T-helper 2 cell treated with Interferon-gamma antibody and Interleukin-4, amounts not matched to agents 5 μg/mL and 100 μg/mL, for 36 hours (primary cell): Measurements from ENCODE around the gene BDKRB2.

Experiments used
- DNase-seq: peaks from one replicate; pipeline ENCODE4 v3.0.0; 2021; ENCODE audit warnings: low spot score
- H3K27ac Mint-ChIP-seq: one replicate; pipeline ENCODE4 v1.8.0; 2021; ENCODE audit warnings: mild to moderate bottlenecking, mixed read lengths
- H3K27me3 Mint-ChIP-seq: one replicate; pipeline ENCODE4 v1.8.0; 2021; ENCODE audit warnings: low read depth, mixed read lengths
- H3K36me3 Mint-ChIP-seq: one replicate; pipeline ENCODE4 v1.8.0; 2021; ENCODE audit warnings: low read depth, mixed read lengths
- H3K4me1 Mint-ChIP-seq: one replicate; pipeline ENCODE4 v1.8.0; 2021; ENCODE audit warnings: low read depth, mixed read lengths
- H3K4me3 Mint-ChIP-seq: one replicate; pipeline ENCODE4 v1.8.0; 2022; ENCODE audit warnings: mild to moderate bottlenecking, moderate library complexity, mixed read lengths
- H3K9me3 Mint-ChIP-seq: one replicate; pipeline ENCODE4 v1.8.0; 2021; ENCODE audit warnings: mixed read lengths

The BDKRB2 gene

GRCh38 chr14:96215452-96216244 is 11.0 kb downstream of the BDKRB2 start:
- Mint-ChIP-seq H3K9me3 (peaks cover 13% of the 10 kb centered on the region), H3K36me3 (no peaks in the 10 kb centered on the region), H3K4me3 (no peak overlapping the region), H3K27ac (no peak overlapping the region), H3K4me1 (no peaks in the 10 kb centered on the region), H3K27me3 (no peaks in the 10 kb centered on the region)
- DNase-seq, result no peak

GRCh38 chr14:96216627-96217026 is 12.0 kb downstream of the BDKRB2 start:
- Mint-ChIP-seq H3K27ac (no peak overlapping the region), H3K9me3 (peaks cover 12% of the 10 kb centered on the region), H3K4me3 (no peak overlapping the region), H3K27me3 (no peaks in the 10 kb centered on the region), H3K36me3 (no peaks in the 10 kb centered on the region), H3K4me1 (no peaks in the 10 kb centered on the region)
- DNase-seq, result no peak

- no peaks in the 10 kb centered on the region for H3K27me3 Mint-ChIP-seq
- H3K4me1 Mint-ChIP-seq, result no peaks in the 10 kb centered on the region
- DNase-seq, result no peak
- H3K9me3 Mint-ChIP-seq, result peaks cover 4% of the 10 kb centered on the region
- no peak overlapping the region for H3K27ac Mint-ChIP-seq
- no peaks in the 10 kb centered on the region for H3K36me3 Mint-ChIP-seq
- no peak overlapping the region for H3K4me3 Mint-ChIP-seq
Observed at GRCh38 chr14:96217376-96217913, 12.8 kb downstream of the BDKRB2 start.

GRCh38 chr14:96221109-96221650 is 16.5 kb downstream of the BDKRB2 start:
- Mint-ChIP-seq H3K9me3 (no peaks in the 10 kb centered on the region), H3K4me1 (no peaks in the 10 kb centered on the region), H3K27ac (no peak overlapping the region), H3K4me3 (no peak overlapping the region), H3K36me3 (no peaks in the 10 kb centered on the region), H3K27me3 (no peaks in the 10 kb centered on the region)
- DNase-seq, result no peak

GRCh38 chr14:96221841-96222240 is 17.2 kb downstream of the BDKRB2 start:
- Mint-ChIP-seq H3K4me3 (no peak overlapping the region), H3K27me3 (no peaks in the 10 kb centered on the region), H3K27ac (no peak overlapping the region), H3K36me3 (no peaks in the 10 kb centered on the region), H3K9me3 (no peaks in the 10 kb centered on the region), H3K4me1 (no peaks in the 10 kb centered on the region)
- DNase-seq, result no peak

- H3K36me3 Mint-ChIP-seq, result no peaks in the 10 kb centered on the region
- no peaks in the 10 kb centered on the region for H3K27me3 Mint-ChIP-seq
- H3K27ac Mint-ChIP-seq, result no peak overlapping the region
- no peak overlapping the region for H3K4me3 Mint-ChIP-seq
- H3K9me3 Mint-ChIP-seq, result no peaks in the 10 kb centered on the region
- H3K4me1 Mint-ChIP-seq, result no peaks in the 10 kb centered on the region
- DNase-seq, result no peak
Observed at GRCh38 chr14:96224480-96225096, 19.9 kb downstream of the BDKRB2 start.

- DNase-seq, result no peak
- Mint-ChIP-seq H3K27me3 (no peaks in the 10 kb centered on the region), H3K4me3 (no peak overlapping the region), H3K36me3 (no peaks in the 10 kb centered on the region), H3K4me1 (no peaks in the 10 kb centered on the region), H3K9me3 (no peaks in the 10 kb centered on the region), H3K27ac (no peak overlapping the region)
Observed at GRCh38 chr14:96225213-96225612, 20.6 kb downstream of the BDKRB2 start.

GRCh38 chr14:96225745-96226151 is 21.1 kb downstream of the BDKRB2 start:
- no peaks in the 10 kb centered on the region for H3K27me3 Mint-ChIP-seq
- no peak overlapping the region for H3K27ac Mint-ChIP-seq
- H3K4me3 Mint-ChIP-seq, result no peak overlapping the region
- no peaks in the 10 kb centered on the region for H3K9me3 Mint-ChIP-seq
- no peaks in the 10 kb centered on the region for H3K36me3 Mint-ChIP-seq
- H3K4me1 Mint-ChIP-seq, result no peaks in the 10 kb centered on the region
- no peak for DNase-seq

- H3K4me1 Mint-ChIP-seq, result no peaks in the 10 kb centered on the region
- H3K27ac Mint-ChIP-seq, result no peak overlapping the region
- H3K9me3 Mint-ChIP-seq, result no peaks in the 10 kb centered on the region
- H3K27me3 Mint-ChIP-seq, result no peaks in the 10 kb centered on the region
- DNase-seq, result no peak
- H3K36me3 Mint-ChIP-seq, result no peaks in the 10 kb centered on the region
- H3K4me3 Mint-ChIP-seq, result no peak overlapping the region
Observed at GRCh38 chr14:96227428-96227827, 22.8 kb downstream of the BDKRB2 start.

GRCh38 chr14:96229315-96229714 is 24.7 kb downstream of the BDKRB2 start:
- Mint-ChIP-seq H3K9me3 (no peaks in the 10 kb centered on the region), H3K27ac (no peak overlapping the region), H3K4me3 (no peak overlapping the region), H3K27me3 (no peaks in the 10 kb centered on the region), H3K36me3 (no peaks in the 10 kb centered on the region), H3K4me1 (no peaks in the 10 kb centered on the region)
- no peak for DNase-seq

GRCh38 chr14:96231056-96231455 is 26.4 kb downstream of the BDKRB2 start:
- H3K4me1 Mint-ChIP-seq, result no peaks in the 10 kb centered on the region
- no peaks in the 10 kb centered on the region for H3K36me3 Mint-ChIP-seq
- no peaks in the 10 kb centered on the region for H3K9me3 Mint-ChIP-seq
- no peak overlapping the region for H3K4me3 Mint-ChIP-seq
- no peaks in the 10 kb centered on the region for H3K27me3 Mint-ChIP-seq
- no peak for DNase-seq
- no peak overlapping the region for H3K27ac Mint-ChIP-seq

GRCh38 chr14:96231526-96232130 is 27.0 kb downstream of the BDKRB2 start:
- no peaks in the 10 kb centered on the region for H3K27me3 Mint-ChIP-seq
- no peaks in the 10 kb centered on the region for H3K4me1 Mint-ChIP-seq
- H3K27ac Mint-ChIP-seq, result no peak overlapping the region
- no peaks in the 10 kb centered on the region for H3K36me3 Mint-ChIP-seq
- H3K4me3 Mint-ChIP-seq, result no peak overlapping the region
- H3K9me3 Mint-ChIP-seq, result no peaks in the 10 kb centered on the region
- no peak for DNase-seq

- no peaks in the 10 kb centered on the region for H3K27me3 Mint-ChIP-seq
- no peak for DNase-seq
- H3K9me3 Mint-ChIP-seq, result no peaks in the 10 kb centered on the region
- H3K36me3 Mint-ChIP-seq, result no peaks in the 10 kb centered on the region
- H3K4me3 Mint-ChIP-seq, result no peak overlapping the region
- H3K4me1 Mint-ChIP-seq, result no peaks in the 10 kb centered on the region
- no peak overlapping the region for H3K27ac Mint-ChIP-seq
Observed at GRCh38 chr14:96232506-96232905, 27.9 kb downstream of the BDKRB2 start.

GRCh38 chr14:96233661-96234060 is 29.0 kb downstream of the BDKRB2 start:
- no peak overlapping the region for H3K27ac Mint-ChIP-seq
- no peaks in the 10 kb centered on the region for H3K4me1 Mint-ChIP-seq
- DNase-seq, result no peak
- H3K36me3 Mint-ChIP-seq, result no peaks in the 10 kb centered on the region
- H3K4me3 Mint-ChIP-seq, result no peak overlapping the region
- H3K9me3 Mint-ChIP-seq, result no peaks in the 10 kb centered on the region
- no peaks in the 10 kb centered on the region for H3K27me3 Mint-ChIP-seq
